NCI-H524 (cell line): ENCODE results near the gene ZNF33A.
A peak's percentile ranks its signal among the peaks of the same experiment; 100 is the strongest.
"Not testable (repeated sequence)": the region's sequence is repeated elsewhere in the genome, so short reads cannot be mapped to it uniquely, and the experiment has no call there.

Source experiments
- DNase-seq, 2 experiments: peaks; one replicate each; lab custom pipeline; 2025; lab: John Stamatoyannopoulos, UW

The ZNF33A gene

DNA sequence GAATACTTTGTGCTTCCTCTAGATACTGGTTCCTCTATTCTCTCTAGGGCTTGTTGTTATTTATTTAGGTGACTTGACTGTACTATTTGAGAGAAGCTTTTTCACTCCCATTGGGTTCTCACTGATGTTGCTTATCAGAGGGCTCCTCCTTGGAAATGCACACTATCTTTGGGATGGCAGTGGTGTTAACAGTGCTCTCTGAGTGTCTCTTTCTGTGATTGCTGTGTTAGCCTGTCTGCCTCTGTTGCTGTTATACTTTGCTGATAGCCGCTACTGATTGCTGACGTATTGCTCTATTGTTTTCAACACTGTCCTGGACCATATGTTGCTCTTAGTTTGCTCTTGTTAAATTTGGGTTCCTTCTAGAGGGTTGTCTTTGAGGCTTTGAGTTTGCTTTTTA, 34.7 kb downstream of the ZNF33A start:
- no peak for DNase-seq

DNA sequence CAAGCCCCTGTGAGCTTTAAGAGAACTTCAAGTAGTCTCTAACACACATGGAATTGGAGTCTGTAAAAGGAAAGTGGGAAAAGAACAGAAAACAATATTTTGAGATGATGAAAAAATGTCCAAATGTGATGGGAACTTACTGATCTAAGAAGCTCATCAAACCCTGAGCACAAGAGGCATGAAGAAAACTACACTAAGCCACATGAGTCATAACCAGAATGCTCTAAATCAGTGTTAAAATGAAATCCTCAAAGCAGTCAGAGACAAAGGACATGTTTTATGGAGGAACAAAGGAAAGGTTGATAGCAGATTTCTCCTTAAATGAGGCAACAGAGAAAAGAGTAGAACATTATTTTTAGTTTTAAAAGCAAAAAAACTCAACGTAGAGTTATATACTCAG, 37.2 kb downstream of the ZNF33A start:
- no peak for DNase-seq

DNA sequence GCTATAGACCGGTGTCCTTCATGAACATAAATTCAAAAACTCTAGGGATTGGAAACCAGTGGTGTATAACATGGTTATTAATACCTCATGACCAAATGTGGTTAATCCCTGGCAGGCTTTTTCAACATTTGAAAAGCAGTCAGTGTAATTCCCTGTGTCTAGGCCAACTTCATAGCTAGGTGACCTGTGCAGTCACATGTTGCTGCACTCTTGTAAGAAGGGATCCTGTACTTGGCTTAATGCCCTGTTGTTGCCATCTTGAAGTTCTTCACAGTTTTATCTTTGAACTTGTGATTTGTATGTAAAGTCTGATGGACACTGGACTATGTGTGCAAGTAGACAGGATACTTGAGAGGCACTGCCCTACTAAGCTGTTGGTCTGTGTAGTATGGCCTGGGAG, 39.7 kb downstream of the ZNF33A start:
- no peak for DNase-seq

DNA sequence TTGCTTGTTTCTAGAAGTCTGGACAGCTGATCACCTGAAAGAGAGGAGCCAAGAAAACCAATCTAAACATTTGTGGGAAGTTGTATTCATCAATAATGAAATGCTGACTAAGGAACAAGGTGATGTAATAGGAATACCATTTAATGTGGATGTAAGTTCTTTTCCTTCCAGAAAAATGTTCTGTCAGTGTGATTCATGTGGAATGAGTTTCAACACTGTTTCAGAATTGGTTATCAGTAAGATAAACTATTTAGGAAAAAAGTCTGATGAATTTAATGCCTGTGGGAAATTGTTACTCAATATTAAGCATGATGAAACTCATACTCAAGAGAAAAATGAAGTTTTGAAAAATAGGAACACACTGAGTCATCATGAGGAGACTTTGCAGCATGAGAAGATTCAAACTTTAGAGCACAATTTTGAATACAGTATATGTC, 43.9 kb downstream of the ZNF33A start:
- no peak for DNase-seq

DNA sequence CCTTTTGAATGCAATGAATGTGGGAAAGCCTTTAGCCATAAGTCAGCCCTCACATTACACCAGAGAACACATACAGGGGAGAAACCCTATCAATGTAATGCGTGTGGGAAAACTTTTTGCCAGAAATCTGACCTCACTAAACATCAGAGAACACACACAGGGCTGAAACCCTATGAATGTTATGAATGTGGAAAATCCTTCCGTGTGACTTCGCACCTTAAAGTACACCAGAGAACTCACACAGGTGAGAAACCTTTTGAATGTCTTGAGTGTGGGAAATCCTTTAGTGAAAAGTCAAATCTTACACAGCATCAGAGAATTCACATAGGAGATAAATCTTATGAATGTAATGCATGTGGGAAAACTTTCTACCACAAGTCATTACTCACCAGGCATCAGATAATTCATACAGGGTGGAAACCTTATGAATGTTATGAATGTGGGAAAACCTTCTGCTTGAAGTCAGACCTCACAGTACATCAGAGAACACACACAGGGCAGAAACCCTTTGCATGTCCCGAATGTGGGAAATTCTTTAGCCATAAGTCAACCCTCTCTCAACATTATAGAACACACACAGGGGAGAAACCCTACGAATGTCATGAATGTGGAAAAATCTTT, 44.9 kb downstream of the ZNF33A start:
- not testable (repeated sequence) for DNase-seq

DNA sequence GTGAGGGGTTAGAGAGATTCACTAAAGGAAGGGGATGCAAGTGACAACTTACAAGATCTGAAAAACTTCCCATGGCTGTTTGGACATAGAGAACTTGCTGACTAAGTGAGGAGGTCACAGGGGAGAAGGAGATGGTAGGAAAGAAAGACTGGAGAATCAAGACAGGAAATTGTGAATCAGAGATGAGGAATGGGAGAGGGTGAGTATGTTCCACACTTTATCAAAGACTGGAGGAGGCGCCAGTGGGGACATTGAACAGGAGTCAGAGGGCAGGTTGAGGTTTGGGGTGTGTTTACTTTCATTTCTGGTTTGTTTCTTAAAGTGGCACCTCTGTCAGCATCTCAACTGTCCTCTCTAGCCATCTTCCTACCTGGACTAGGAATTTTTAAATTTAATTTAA, 59.2 kb downstream of the ZNF33A start:
- DNase-seq: not testable (repeated sequence)

DNA sequence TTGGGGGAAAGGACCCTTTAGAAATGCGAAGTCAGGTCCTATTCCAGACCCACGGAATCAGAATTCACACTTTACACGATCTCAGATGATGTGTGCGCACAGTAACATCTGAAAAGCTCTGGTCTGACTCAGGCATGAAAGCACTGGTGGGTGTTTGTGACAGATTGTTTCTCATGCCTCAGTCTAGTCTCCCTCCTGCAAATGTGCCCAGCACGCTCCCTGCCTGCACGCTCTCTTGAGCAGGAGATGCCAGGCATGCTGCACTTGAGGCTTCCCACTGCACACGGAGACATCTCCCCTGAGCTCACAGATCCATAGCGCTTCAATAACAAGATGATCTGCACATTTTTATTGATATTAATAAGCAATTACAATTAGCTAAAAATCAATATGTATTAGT, 60.0 kb downstream of the ZNF33A start:
- DNase-seq: no peak

DNA sequence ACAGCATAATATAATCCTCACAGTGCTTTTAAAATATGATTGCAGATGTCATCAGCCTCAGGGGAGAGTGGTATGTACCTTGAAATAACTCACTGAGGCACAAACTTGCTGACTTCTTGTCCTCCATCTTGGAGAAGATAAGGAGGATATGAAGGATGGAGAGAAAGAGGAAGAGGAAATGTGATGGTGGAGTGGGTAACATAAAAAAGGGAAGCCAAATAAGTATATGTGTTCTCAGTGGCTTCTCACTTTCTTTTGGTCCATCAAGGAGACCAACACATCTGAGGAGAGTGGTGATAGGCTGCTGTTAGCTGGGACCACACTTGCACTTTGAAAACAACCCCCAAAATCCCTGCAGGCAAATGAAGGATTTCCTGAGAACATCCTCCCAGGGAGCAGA, 62.1 kb downstream of the ZNF33A start:
- no peak for DNase-seq

DNA sequence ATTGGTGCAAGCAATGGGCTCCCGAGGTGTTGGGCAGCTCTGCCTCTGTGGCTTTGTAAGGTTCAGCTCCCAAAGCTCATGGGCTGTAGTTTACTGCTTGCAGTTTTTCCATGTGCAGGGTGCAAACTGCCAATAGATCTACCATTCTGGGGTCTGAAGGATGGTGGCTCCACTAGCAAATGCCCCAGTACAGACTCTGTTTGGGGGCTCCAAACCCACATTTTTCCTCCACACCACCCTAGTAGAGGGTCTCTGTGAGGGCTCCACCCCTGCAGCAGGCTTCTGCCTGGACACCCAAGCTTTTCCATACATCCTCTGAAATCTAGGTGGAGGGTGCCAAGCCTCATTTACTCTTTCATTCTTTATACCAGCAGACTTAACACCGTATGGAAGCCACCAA, 66.2 kb downstream of the ZNF33A start:
- DNase-seq: no peak

DNA sequence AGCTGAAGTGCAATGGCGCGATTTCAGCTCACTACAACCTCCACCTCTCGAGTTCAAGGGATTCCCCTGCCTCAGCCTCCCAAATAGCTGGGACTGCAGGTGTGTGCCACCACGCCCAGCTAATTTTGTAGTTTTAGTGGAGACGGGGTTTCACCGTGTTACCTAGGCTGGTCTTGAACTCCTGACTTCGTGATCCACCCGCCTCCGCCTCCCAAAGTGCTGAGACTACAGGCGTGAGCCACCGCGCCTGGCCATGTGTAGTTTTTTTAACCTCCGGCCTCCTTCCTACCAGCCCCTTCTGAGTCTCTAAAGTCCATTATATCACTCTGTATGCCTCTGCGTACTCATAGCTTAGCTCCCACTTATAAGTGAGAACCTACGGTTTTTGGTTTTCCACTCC, 82.8 kb downstream of the ZNF33A start:
- DNase-seq: not testable (repeated sequence)

DNA sequence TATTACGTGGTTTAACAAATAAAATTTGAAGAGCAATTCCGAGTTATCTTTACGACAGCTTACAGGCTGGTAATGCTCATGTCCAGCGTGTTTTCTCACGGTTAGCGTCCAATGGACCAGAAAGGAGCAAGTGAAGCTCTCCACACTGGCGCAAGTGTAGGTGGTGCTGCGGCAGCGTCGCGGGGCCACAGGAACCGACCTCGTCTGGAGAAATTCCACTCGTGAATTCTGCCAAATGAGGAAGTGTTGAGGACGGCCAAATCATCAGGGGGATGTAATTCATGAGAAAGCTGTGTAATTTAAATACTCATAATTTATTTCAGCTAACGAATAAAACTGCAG, 83.3 kb downstream of the ZNF33A start:
- DNase-seq: no peak

DNA sequence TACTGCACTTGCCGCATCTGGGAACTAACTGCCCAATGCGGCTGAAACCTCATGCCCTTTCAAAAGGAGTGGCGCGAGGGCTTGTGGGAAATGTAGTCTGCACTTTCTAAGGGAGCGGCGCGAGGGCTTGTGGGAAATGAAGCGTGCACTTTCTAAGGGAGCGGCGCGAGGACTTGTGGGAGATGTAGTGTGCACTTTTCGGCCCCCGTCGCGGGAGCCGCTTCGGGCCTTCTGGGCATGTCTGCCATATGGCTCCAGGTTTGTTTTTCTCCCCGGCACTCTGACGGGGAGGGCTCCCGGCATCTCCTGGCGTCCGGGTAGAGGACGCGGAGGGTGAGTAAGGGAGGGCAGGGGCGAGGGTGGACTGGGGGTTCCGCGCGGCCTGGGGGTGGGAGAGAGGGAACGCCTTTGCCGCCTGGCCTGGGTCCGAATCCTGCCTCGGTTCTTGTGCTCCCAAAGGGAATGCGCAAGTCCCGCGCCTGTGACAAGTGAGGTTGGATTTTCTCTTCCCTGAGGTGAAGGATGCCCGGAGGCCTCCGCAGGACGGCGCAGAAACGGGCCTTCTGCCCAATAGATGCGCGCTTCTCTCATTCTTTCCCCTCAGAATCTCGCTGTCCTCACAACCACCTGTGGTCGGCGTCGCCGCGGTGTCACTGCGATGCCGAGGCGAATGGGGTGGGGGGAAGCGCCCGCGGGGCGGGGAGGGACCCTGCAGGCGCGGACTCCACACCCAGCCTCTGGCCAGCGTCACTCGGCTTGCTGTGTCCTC, 83.9 kb downstream of the ZNF33A start, which contains the start of gene ZNF37A:
Gene ZNF37A, plus strand, starts transcription at position 180 of the 769 bp plus-strand sequence. CDS start 2,281 bp downstream, outside the sequence.
- peak; percentile 68 to 86 for DNase-seq

DNA sequence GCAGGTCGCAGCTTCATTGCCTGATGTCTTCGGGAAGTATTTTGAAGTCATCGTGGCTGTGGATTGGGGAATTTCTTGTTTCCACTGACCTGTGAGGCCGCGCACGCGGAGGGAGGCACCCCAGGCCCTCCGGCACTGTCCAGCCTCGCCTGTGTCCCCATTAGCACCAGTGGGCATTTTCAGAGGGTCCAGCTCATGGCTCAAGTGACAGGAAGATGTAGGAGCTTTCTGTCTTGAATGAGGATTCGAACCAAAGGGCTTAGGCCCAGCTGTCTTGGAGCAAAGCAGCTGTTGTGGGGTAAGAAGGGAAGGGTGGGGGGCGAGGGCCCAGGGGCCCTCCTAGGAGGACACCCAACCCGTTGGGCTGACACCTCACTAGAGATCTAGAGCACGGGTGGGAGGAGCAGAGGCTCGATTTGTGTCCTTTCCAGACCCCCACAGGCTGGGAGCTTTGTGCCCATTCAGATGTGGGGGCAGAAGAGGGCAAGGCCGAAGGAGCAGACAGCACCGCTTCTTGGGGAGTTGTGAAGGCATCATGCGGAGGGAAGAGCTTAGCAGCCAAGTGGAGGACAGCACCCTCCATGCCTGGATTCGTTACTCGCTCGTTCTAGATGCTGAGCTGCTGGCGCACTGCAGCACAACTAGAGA, 84.6 kb downstream of the ZNF33A start:
- DNase-seq: no peak

DNA sequence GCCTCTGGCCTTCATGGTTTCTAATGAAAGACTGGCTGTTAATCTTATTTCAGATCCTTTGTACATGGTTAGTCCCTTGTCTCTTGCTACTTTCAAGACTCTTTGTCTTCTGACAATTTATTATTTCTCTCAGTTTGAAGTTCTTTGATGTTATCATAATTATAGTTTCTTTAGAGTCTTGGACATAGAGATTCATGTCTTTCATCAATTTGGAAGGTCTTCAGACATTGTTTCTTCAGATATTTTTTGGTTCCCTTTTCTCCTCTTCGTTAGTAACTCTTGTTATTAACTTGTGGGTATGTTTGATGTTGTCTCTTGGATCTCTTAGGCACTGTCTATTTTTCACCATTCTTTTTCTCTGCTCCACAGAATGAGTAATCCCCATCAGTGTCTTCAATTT, 92.4 kb downstream of the ZNF33A start:
- DNase-seq: no peak

DNA sequence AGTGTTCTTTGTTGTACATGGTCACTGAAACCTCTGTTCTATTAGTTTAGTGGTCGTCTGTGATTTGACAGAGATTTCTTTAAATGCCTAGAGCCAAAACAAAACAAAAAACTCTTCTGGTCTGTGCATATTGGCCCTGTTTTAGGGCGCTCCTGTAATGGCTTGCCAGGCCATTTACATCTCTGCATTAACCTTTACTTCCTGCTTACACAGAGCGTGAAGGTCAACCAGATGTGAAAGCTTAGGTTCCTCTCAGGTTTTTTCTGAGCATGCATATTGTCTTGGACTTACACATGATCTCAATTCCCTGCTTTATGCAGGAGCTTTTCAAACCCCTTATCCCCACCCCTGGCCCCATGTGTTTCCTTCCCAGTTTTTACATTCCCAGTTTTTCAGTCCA, 93.3 kb downstream of the ZNF33A start:
- DNase-seq: no peak

DNA sequence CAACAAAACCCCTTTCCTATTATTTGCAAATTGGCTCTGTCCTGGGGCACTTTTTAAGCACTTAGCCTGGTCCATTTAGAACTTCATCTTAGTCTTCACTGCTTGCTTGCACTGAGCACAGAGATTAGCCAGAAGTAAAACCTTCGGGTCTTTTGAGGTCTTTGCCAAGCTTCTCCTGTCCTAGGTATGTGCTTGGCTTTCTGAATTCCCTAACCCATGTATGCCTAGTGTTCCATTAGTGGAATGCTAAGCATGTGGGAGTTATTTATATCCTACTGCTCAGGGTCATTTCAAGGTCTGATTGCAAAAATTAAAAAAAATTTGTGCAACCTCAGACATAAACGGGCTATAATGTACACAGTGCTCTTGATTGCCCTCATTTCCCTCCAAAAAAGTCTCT, 101.7 kb downstream of the ZNF33A start:
- no peak for DNase-seq
